ENCODE results near the gene EPAS1. TPM values are rescaled to one million over a fixed set of nuclear protein-coding genes. Genes with fewer than 3 reads are reported as not detected.

The EPAS1 gene
- total RNA-seq, 1 experiment from 2014 or later = 55.9 TPM

DNA sequence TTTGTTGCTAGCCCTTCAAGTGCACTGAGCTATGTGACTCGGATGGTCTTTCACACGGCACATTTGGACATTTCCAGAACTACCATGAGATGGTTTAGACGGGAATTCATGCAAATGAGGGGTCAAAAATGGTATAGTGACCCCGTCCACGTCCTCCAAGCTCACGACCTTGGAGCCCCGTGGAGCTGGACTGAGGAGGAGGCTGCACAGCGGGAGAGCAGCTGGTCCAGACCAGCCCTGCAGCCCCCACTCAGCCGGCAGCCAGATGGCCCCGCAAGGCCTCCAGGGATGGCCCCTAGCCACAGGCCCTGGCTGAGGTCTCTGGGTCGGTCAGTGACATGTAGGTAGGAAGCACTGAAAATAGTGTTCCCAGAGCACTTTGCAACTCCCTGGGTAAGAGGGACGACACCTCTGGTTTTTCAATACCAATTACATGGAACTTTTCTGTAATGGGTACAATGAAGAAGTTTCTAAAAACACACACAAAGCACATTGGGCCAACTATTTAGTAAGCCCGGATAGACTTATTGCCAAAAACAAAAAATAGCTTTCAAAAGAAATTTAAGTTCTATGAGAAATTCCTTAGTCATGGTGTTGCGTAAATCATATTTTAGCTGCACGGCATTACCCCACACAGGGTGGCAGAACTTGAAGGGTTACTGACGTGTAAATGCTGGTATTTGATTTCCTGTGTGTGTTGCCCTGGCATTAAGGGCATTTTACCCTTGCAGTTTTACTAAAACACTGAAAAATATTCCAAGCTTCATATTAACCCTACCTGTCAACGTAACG lies 88.8 kb downstream of the EPAS1 start:
- no peaks in the 10 kb centered on the region for H3K79me2 ChIP-seq (ENCODE audit: insufficient read depth, low read length)
- ChIA-PET RAD21 (ENCODE audit: low non-redundant PET in 1 of 2, low total read pairs in 2 of 2, uncharacterized antibody in 2 of 2, unreplicated experiment in 2 of 2) (no interaction called here), POLR2A (no interaction called here), CTCF (no interaction called here)
- H3K9ac ChIP-seq (ENCODE audit: low read length) = no peak overlapping the region
- H3K27ac ChIP-seq (ENCODE audit: low read depth, low read length) = no peak overlapping the region
- H3K36me3 ChIP-seq (ENCODE audit: control insufficient read depth in 1 of 2, insufficient read depth in 2 of 2, low read length in 2 of 2) = no peaks in the 10 kb centered on the region; a peak in 1 of 4 replicates
- no peak overlapping the region for H3K4me3 ChIP-seq (replicated peaks in 1 of 2; ENCODE audit: low read depth in 1 of 2, low read length in 2 of 2)
- no peak for TF ChIP-seq SP1 (IDR thresholded peaks at IDR 0.05; ENCODE audit: low read depth)
- TF ChIP-seq TCF7L2 (IDR thresholded peaks at IDR 0.05; ENCODE audit: borderline replicate concordance, extremely low read depth, insufficient read depth, insufficient read length) = no peak
- TF ChIP-seq ELF1 (IDR thresholded peaks at IDR 0.05; ENCODE audit: borderline replicate concordance, low read depth) = no peak
- TF ChIP-seq, protein P1, sequence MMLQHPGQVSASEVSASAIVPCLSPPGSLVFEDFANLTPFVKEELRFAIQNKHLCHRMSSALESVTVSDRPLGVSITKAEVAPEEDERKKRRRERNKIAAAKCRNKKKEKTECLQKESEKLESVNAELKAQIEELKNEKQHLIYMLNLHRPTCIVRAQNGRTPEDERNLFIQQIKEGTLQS (IDR thresholded peaks at IDR 0.05) = no peak
- TF ChIP-seq JUND (IDR thresholded peaks at IDR 0.05) = no peak
- TF ChIP-seq CBX3 (IDR thresholded peaks at IDR 0.05; ENCODE audit: low read depth) = no peak
- TF ChIP-seq EGR1 (IDR thresholded peaks at IDR 0.05; ENCODE audit: low read depth) = no peak
- TF ChIP-seq EZH2 (IDR thresholded peaks at IDR 0.05) = no peak
- TF ChIP-seq EZH2phosphoT487 (IDR thresholded peaks at IDR 0.05; ENCODE audit: borderline replicate concordance) = no peak
- TF ChIP-seq, protein P2, sequence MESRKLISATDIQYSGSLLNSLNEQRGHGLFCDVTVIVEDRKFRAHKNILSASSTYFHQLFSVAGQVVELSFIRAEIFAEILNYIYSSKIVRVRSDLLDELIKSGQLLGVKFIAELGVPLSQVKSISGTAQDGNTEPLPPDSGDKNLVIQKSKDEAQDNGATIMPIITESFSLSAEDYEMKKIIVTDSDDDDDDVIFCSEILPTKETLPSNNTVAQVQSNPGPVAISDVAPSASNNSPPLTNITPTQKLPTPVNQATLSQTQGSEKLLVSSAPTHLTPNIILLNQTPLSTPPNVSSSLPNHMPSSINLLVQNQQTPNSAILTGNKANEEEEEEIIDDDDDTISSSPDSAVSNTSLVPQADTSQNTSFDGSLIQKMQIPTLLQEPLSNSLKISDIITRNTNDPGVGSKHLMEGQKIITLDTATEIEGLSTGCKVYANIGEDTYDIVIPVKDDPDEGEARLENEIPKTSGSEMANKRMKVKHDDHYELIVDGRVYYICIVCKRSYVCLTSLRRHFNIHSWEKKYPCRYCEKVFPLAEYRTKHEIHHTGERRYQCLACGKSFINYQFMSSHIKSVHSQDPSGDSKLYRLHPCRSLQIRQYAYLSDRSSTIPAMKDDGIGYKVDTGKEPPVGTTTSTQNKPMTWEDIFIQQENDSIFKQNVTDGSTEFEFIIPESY (IDR thresholded peaks at IDR 0.05; ENCODE audit: extremely low read depth, insufficient replicate concordance, low read length) = no peak
- TF ChIP-seq, protein P3, sequence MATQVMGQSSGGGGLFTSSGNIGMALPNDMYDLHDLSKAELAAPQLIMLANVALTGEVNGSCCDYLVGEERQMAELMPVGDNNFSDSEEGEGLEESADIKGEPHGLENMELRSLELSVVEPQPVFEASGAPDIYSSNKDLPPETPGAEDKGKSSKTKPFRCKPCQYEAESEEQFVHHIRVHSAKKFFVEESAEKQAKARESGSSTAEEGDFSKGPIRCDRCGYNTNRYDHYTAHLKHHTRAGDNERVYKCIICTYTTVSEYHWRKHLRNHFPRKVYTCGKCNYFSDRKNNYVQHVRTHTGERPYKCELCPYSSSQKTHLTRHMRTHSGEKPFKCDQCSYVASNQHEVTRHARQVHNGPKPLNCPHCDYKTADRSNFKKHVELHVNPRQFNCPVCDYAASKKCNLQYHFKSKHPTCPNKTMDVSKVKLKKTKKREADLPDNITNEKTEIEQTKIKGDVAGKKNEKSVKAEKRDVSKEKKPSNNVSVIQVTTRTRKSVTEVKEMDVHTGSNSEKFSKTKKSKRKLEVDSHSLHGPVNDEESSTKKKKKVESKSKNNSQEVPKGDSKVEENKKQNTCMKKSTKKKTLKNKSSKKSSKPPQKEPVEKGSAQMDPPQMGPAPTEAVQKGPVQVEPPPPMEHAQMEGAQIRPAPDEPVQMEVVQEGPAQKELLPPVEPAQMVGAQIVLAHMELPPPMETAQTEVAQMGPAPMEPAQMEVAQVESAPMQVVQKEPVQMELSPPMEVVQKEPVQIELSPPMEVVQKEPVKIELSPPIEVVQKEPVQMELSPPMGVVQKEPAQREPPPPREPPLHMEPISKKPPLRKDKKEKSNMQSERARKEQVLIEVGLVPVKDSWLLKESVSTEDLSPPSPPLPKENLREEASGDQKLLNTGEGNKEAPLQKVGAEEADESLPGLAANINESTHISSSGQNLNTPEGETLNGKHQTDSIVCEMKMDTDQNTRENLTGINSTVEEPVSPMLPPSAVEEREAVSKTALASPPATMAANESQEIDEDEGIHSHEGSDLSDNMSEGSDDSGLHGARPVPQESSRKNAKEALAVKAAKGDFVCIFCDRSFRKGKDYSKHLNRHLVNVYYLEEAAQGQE (IDR thresholded peaks at IDR 0.05; ENCODE audit: low read depth) = no peak
- TF ChIP-seq ZFX (IDR thresholded peaks at IDR 0.05) = no peak
- no peak overlapping the region for H3K4me2 ChIP-seq (ENCODE audit: low read length)
- no peaks in the 10 kb centered on the region for H4K20me1 ChIP-seq (ENCODE audit: insufficient read depth)
- no TSS peak for BruUV-seq (replicated peaks)
- intact Hi-C loops (cut with micrococcal nuclease) = no loop called here
- no peak overlapping the region for H2AFZ ChIP-seq (ENCODE audit: low read depth, low read length, poor library complexity, severe bottlenecking)
- ATAC-seq (no peak), DNase-seq (ENCODE audit: low read depth, low spot score) (no peak)
- peaks cover 0 to 2% of the 10 kb centered on the region in 2 experiments; a peak in 1 of 4 replicates for H3K4me1 ChIP-seq (ENCODE audit: control insufficient read depth in 1 of 2, insufficient read depth in 2 of 2, low read length in 2 of 2)
- no peaks in the 10 kb centered on the region for H3K9me3 ChIP-seq (ENCODE audit: control insufficient read depth in 1 of 2, insufficient read depth in 1 of 2, low read depth in 1 of 2, low read length in 2 of 2)
- no peaks in the 10 kb centered on the region for H3K27me3 ChIP-seq (ENCODE audit: insufficient read depth, low read length)
- no peaks in the 10 kb centered on the region for H3K9me2 ChIP-seq (ENCODE audit: insufficient read depth)

All from HCT116 (cell line).